K562 treated with DMSO at 1 percent for 4 hours (cell line): ENCODE results near the gene NLRP7. TPM values are rescaled to one million over a fixed set of nuclear protein-coding genes. Genes with fewer than 3 reads are reported as not detected.

Source experiments
- total RNA-seq: library from RNA; unstranded; fragments of 300-600 nt; gene quantifications from 2 replicates; pipeline ENCODE4 v1.2.3, GENCODE V29; 2022; ENCODE audit not compliant: insufficient read depth

NLRP7 gene
- total RNA-seq, result not detected in 2 replicates

DNA sequence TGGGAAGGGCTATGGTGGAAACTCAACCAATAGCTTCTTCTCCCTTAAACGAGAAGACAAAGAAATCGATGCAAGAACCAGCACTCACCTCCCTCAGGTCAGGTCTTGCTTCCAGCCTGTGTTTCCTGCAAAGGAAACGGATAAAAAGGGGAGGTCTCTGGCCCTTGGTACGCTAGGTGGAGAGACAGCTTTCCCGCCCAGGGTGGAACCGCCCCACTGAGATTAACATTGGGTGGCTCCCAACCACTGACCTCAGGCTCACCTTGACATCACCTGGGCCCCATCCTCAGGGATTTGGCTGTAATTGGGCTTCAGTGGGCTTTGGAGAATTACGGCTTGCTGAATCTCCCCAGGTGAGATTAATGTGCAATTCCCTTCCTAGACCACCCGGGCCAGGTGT is at the start of gene NLRP7:
TSS of gene NLRP7 (minus strand) at position 150 of the 400 bp plus-strand sequence.

DNA sequence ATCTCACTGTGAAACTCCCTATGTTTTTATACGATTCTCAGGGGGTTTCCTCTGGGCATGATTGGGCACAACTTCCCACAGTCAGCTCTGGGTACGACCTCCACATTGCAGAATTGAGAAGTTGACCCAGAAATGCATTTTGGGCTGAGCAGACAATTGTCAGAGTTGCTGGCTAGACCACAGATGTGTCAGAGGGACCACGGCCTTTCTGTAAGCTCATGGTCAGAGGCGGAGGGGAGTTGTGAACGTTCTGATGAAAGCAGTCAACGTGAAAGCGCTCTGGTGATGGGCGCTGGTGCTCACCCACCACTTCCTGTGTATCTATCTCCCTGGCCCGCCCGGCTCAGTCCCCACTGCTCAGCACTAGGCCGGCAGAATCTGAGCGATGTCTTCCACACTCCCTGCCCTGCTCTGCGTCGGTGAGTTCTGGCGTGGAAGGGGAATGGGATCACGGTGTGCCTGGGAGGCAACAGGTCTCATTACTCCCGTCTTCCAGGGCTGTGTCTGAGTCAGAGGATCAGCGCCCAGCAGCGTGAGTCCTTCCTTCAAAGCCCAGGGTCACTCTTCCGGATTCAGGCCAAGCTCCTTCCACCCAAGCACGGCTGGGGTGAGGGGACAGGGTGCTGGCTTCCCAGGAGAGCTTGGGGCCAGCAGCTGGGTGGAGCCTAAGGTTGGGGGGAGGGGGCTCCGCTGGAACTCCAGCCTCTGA is 41.4 kb downstream of the NLRP7 start, which contains the start of gene NCR1:
TSS of gene NCR1 (plus strand) at position 346 of the 709 bp plus-strand sequence. CDS start at position 386, 40 bp downstream.

DNA sequence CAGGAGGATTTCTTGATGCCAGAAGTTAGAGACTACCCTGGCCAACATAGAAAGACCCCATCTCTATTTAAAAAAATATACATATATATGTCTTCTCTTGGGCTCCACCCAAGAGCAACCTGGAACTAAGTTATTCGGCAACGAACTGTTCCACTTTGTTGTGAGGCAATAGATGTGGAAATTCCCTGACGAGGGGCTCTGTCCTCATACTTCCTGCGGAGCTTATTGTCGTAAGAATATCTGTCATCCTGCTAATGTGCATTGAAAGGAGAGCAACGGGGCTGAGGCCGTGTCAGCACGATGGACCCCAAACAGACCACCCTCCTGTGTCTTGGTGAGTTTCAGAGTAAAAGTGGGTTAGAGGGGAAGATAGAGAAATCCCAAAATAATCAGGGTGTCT is 73.3 kb downstream of the NLRP7 start, which contains the start of gene FCAR:
TSS of gene FCAR (plus strand) at position 246 of the 400 bp plus-strand sequence. CDS start at position 301, 55 bp downstream.

Other genes starting within 250 kb of the NLRP7 start
- not detected in 2 replicates for gene KIR3DL3, start 223.1 kb downstream of the NLRP7 start, total RNA-seq
- gene KIR2DL3, start 209.0 kb downstream of the NLRP7 start, total RNA-seq, result not detected in 2 replicates
- not detected in 2 replicates for gene KIR2DL1, start 177.7 kb downstream of the NLRP7 start, total RNA-seq
- not detected in 2 replicates for gene KIR2DL4, start 143.9 kb downstream of the NLRP7 start, total RNA-seq
- gene KIR3DL1, start 131.1 kb downstream of the NLRP7 start, total RNA-seq, result not detected in 2 replicates
- gene KIR2DS4, start 114.9 kb downstream of the NLRP7 start, total RNA-seq, result not detected in 2 replicates
- not detected in 2 replicates for gene KIR3DL2, start 97.1 kb downstream of the NLRP7 start, total RNA-seq
- gene FCAR, start 73.3 kb downstream of the NLRP7 start, total RNA-seq, result not detected in 2 replicates
- not detected in 2 replicates for gene NCR1, start 41.4 kb downstream of the NLRP7 start, total RNA-seq
- gene NLRP2, start 18.8 kb upstream of the NLRP7 start, total RNA-seq, result 17.2 and 20.6 TPM in 2 replicates
- gene GP6, start 90.7 kb upstream of the NLRP7 start, total RNA-seq, result 3.2 and 3.7 TPM in 2 replicates
- gene RDH13, start 115.6 kb upstream of the NLRP7 start, total RNA-seq, result 14.3 and 19.2 TPM in 2 replicates
- gene EPS8L1, start 128.3 kb upstream of the NLRP7 start, total RNA-seq, result 14.1 and 24.9 TPM in 2 replicates
- 85.4 and 89.7 TPM in 2 replicates for gene PPP1R12C, start 170.1 kb upstream of the NLRP7 start, total RNA-seq
- gene TNNT1, start 201.7 kb upstream of the NLRP7 start, total RNA-seq, result 408 and 534 TPM in 2 replicates
- gene TNNI3, start 210.2 kb upstream of the NLRP7 start, total RNA-seq, result 74.4 and 78.1 TPM in 2 replicates
- 9.7 and 13.7 TPM in 2 replicates for gene DNAAF3, start 219.1 kb upstream of the NLRP7 start, total RNA-seq
- 9.5 and 14.2 TPM in 2 replicates for gene SYT5, start 232.8 kb upstream of the NLRP7 start, total RNA-seq